Caco-2 (cell line): ENCODE results near the gene LCK. TPM values are rescaled to one million over a fixed set of nuclear protein-coding genes. Genes with fewer than 3 reads are reported as not detected.

Experiments used
- BruUV-seq: library from RNA; stranded (reverse); fragments of 400-500 nt; replicated peaks from 2 replicates; lab custom pipeline; 2021; lab: Mats Ljungman, UMichigan
- CTCF ChIA-PET: fragments of 300-600 bp; sonication (Branson Sonifier 250); formaldehyde crosslinking; loops from one replicate; lab custom pipeline; 2022; ENCODE audit warnings: antibody characterized with exemption; lab: Charles Lee
- POLR2A ChIA-PET: fragments of 300-600 bp; sonication (Branson Sonifier 250); formaldehyde crosslinking; loops from one replicate; lab custom pipeline; 2022; ENCODE audit warnings: antibody characterized with exemption; lab: Charles Lee
- DNase-seq, 2 experiments: peaks; one replicate each; pipeline versions ENCODE4 v3.0.0 to v3.0.0-alpha.2; 2020 to 2022
- H3K27me3 ChIP-seq: replicated peaks from 2 replicates; pipeline ENCODE4 v1.6.0; 2011; ENCODE audit warnings: low read length; ENCODE audit not compliant: control insufficient read depth, insufficient read depth
- H3K36me3 ChIP-seq: 2 replicates; pipeline ENCODE4 v1.5.1; 2011; ENCODE audit warnings: low read length; ENCODE audit not compliant: control insufficient read depth, insufficient read depth
- H3K4me1 ChIP-seq: fragments of 250-450 bp; sonication (Bioruptor Pico); 2 replicates; pipeline ENCODE4 v1.5.1; 2020; ENCODE audit warnings: mild to moderate bottlenecking
- H3K4me3 ChIP-seq: 2 replicates; pipeline ENCODE4 v1.5.1; 2011; ENCODE audit warnings: low read depth, mild to moderate bottlenecking, control low read depth, low read length
- H3K9me3 ChIP-seq: fragments of 250-450 bp; sonication (Bioruptor Pico); 2 replicates; pipeline ENCODE4 v1.5.1; 2020; ENCODE audit warnings: mild to moderate bottlenecking, moderate library complexity
- H3K27ac Mint-ChIP-seq: one replicate; pipeline ENCODE4 v1.8.0; 2022; ENCODE audit warnings: mixed read lengths; ENCODE audit not compliant: unreplicated experiment
- H3K27me3 Mint-ChIP-seq: one replicate; pipeline ENCODE4 v1.8.0; 2022; ENCODE audit warnings: mixed read lengths; ENCODE audit not compliant: insufficient read depth, unreplicated experiment
- H3K36me3 Mint-ChIP-seq: one replicate; pipeline ENCODE4 v1.8.0; 2022; ENCODE audit warnings: mild to moderate bottlenecking, mixed read lengths; ENCODE audit not compliant: insufficient read depth, unreplicated experiment
- H3K4me1 Mint-ChIP-seq: one replicate; pipeline ENCODE4 v1.8.0; 2022; ENCODE audit warnings: low read depth, mixed read lengths; ENCODE audit not compliant: unreplicated experiment
- H3K4me3 Mint-ChIP-seq: one replicate; pipeline ENCODE4 v1.8.0; 2022; ENCODE audit warnings: mild to moderate bottlenecking, moderate library complexity, mixed read lengths; ENCODE audit not compliant: unreplicated experiment
- H3K9me3 Mint-ChIP-seq: one replicate; pipeline ENCODE4 v1.8.0; 2022; ENCODE audit warnings: mixed read lengths; ENCODE audit not compliant: unreplicated experiment
- CTCF ChIP-seq, 2 experiments: fragments of 200-600 bp in 1 of 2; IDR thresholded peaks; 1 replicate in 1 of 2; 2 replicates in 1 of 2; pipeline versions ENCODE4 v1.5.1 to v1.8.0; 2011 to 2022; ENCODE audit warnings: antibody characterized with exemption in 1 of 2, control low read depth in 1 of 2, inconsistent platforms in 1 of 2, low read depth in 1 of 2, low read length in 1 of 2, mild to moderate bottlenecking in 1 of 2, moderate library complexity in 1 of 2; ENCODE audit not compliant: insufficient read depth in 1 of 2, severe bottlenecking in 1 of 2, unreplicated experiment in 1 of 2
- intact Hi-C: fragments of 100-400 bp; cut with micrococcal nuclease; formaldehyde crosslinking; loops from one replicate; pipeline ENCODE4 v1.10.0; 2022; ENCODE audit not compliant: unreplicated experiment
- total RNA-seq: library from RNA; stranded (reverse); gene quantifications from 2 replicates; pipeline ENCODE4 v1.2.3, GENCODE V29; 2022

Gene LCK
- total RNA-seq, 1 experiment from 2014 or later: 0.39 TPM

GRCh38 chr1:32321712-32322291 is 70.7 kb downstream of the LCK start:
- no peak overlapping the region for H3K4me3 ChIP-seq
- Mint-ChIP-seq H3K36me3 (peaks cover 27% of the 10 kb centered on the region), H3K4me1 (peaks cover 5% of the 10 kb centered on the region), H3K4me3 (peak overlapping the region; percentile 60), H3K27ac (peak overlapping the region; percentile 74), H3K9me3 (no peaks in the 10 kb centered on the region), H3K27me3 (no peaks in the 10 kb centered on the region)
- POLR2A ChIA-PET: interaction anchor here (0.6 to 1.7 kb wide), 5 partner anchors 9 to 142 kb away, joined by 4 to 17 read pairs (median 5); partner anchors contain the start of genes BSDC1, MARCKSL1 and TXLNA
- no peaks in the 10 kb centered on the region for H3K27me3 ChIP-seq
- H3K4me1 ChIP-seq: peaks cover 17% of the 10 kb centered on the region
- intact Hi-C loops: loop anchor here (5.0 kb wide), 1 partner anchor 80 kb away; no protein-coding TSS in a partner anchor
- CTCF ChIA-PET: interaction anchor here (0.7 to 1.1 kb wide), 2 partner anchors 14 to 106 kb away, joined by 4 to 9 read pairs; partner anchors contain the start of gene MARCKSL1
- no TSS peak for BruUV-seq
- peak; percentile 63 to 79 for DNase-seq
- H3K36me3 ChIP-seq: 0 out of 2 replicates have a peak, but pooled peaks cover 1% of the 10 kb centered on the region
- no peaks in the 10 kb centered on the region for H3K9me3 ChIP-seq
- TF ChIP-seq CTCF (IDR thresholded peaks at IDR 0.05; ENCODE audit: insufficient read depth in 1 of 2, low read depth in 1 of 2, low read length in 1 of 2, severe bottlenecking in 1 of 2, unreplicated experiment in 1 of 2): no peak

- Mint-ChIP-seq H3K4me3 (no peak overlapping the region), H3K9me3 (no peaks in the 10 kb centered on the region), H3K27me3 (no peaks in the 10 kb centered on the region), H3K4me1 (peaks cover 6% of the 10 kb centered on the region), H3K27ac (no peak overlapping the region), H3K36me3 (peaks cover 52% of the 10 kb centered on the region)
- CTCF ChIA-PET: no interaction called here
- Histone ChIP-seq H3K36me3 (peaks cover 2% of the 10 kb centered on the region; the same call in 1 of the 2 replicates), H3K9me3 (no peaks in the 10 kb centered on the region), H3K4me3 (no peak overlapping the region), H3K27me3 (no peaks in the 10 kb centered on the region), H3K4me1 (peaks cover 12% of the 10 kb centered on the region)
- no TSS peak for BruUV-seq
- no peak for DNase-seq
- POLR2A ChIA-PET: no interaction called here
- intact Hi-C loops: no loop called here
- no peak for TF ChIP-seq CTCF (IDR thresholded peaks at IDR 0.05; ENCODE audit: insufficient read depth in 1 of 2, low read depth in 1 of 2, low read length in 1 of 2, severe bottlenecking in 1 of 2, unreplicated experiment in 1 of 2)
Measured at GRCh38 chr1:32327204-32327603, 76.1 kb downstream of the LCK start.

- Mint-ChIP-seq H3K27me3 (no peaks in the 10 kb centered on the region), H3K27ac (peak overlapping the region; percentile 29), H3K4me1 (peaks cover 21% of the 10 kb centered on the region), H3K36me3 (peaks cover 76% of the 10 kb centered on the region), H3K4me3 (no peak overlapping the region), H3K9me3 (no peaks in the 10 kb centered on the region)
- H3K4me3 ChIP-seq: no peak overlapping the region
- BruUV-seq: no TSS peak
- H3K4me1 ChIP-seq: peaks cover 22% of the 10 kb centered on the region
- H3K27me3 ChIP-seq: no peaks in the 10 kb centered on the region
- H3K36me3 ChIP-seq: peaks cover 3% of the 10 kb centered on the region; the same call in 1 of the 2 replicates
- POLR2A ChIA-PET: interaction anchor here (1.1 kb wide), 1 partner anchor 8 kb away, joined by 4 read pairs; no protein-coding TSS in a partner anchor
- no peaks in the 10 kb centered on the region for H3K9me3 ChIP-seq
- DNase-seq: no peak
- CTCF ChIA-PET: no interaction called here
- TF ChIP-seq CTCF (IDR thresholded peaks at IDR 0.05; ENCODE audit: insufficient read depth in 1 of 2, low read depth in 1 of 2, low read length in 1 of 2, severe bottlenecking in 1 of 2, unreplicated experiment in 1 of 2): no peak
- intact Hi-C loops: no loop called here
Measured at GRCh38 chr1:32329931-32330466, 78.9 kb downstream of the LCK start.
